Chondrocyte (in vitro differentiated cells): ENCODE results near the gene IFI30. TPM values are rescaled to one million over a fixed set of nuclear protein-coding genes. Genes with fewer than 3 reads are reported as not detected.

Source experiments
- DNase-seq: peaks from one replicate; pipeline ENCODE4 v3.0.0; 2021; ENCODE audit warnings: mixed read lengths, low spot score
- H3K27ac Mint-ChIP-seq: one replicate; pipeline ENCODE4 v1.8.0; 2021; ENCODE audit warnings: mild to moderate bottlenecking, moderate library complexity, mixed read lengths; ENCODE audit not compliant: unreplicated experiment
- H3K27me3 Mint-ChIP-seq: 2 replicates; pipeline ENCODE4 v1.8.0; 2021; ENCODE audit warnings: low read depth, mixed read lengths
- H3K36me3 Mint-ChIP-seq: 2 replicates; pipeline ENCODE4 v1.8.0; 2021; ENCODE audit warnings: low read depth, mixed read lengths
- H3K4me1 Mint-ChIP-seq: 2 replicates; pipeline ENCODE4 v1.8.0; 2021; ENCODE audit warnings: low read depth, mild to moderate bottlenecking, mixed read lengths
- H3K4me3 Mint-ChIP-seq: one replicate; pipeline ENCODE4 v1.8.0; 2021; ENCODE audit warnings: mild to moderate bottlenecking, moderate library complexity, mixed read lengths; ENCODE audit not compliant: unreplicated experiment
- H3K9me3 Mint-ChIP-seq: 2 replicates; pipeline ENCODE4 v1.8.0; 2021; ENCODE audit warnings: low read depth, mixed read lengths
- total RNA-seq: library from RNA; stranded (reverse); gene quantifications from 3 replicates; pipeline ENCODE4 v1.2.1, GENCODE V29; 2021
- TF ChIP-seq, protein P1 (sequence below): fragments of 200-600 bp; sonication (generic); IDR thresholded peaks from 2 replicates; pipeline ENCODE4 v1.5.0; 2021; ENCODE audit warnings: antibody characterized with exemption, mild to moderate bottlenecking, moderate library complexity

IFI30 gene
- total RNA-seq, 1 donor from 2014 or later, result 2.1 TPM

DNA sequence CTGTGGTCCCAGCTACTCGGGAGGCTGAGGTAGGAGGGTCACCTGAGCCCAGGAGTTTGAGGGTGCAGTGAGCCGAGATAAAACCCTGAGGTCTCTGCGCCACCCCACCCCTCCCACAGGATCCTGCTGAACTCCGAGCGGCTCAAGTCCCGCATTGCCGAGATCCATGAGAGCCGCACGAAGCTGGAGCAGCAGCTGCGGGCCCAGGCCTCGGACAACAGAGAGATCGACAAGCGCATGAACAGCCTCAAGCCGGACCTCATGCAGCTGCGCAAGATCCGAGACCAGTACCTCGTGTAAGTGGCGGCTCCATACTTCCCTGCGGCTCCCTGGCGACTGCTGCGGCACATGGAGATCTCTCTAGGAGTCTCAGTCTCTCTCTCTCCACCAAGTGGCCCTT, 6.6 kb upstream of the IFI30 start:
- no peaks in the 10 kb centered on the region for H3K9me3 Mint-ChIP-seq
- H3K36me3 Mint-ChIP-seq, result peaks cover 30% of the 10 kb centered on the region
- no peaks in the 10 kb centered on the region for H3K27me3 Mint-ChIP-seq

DNA sequence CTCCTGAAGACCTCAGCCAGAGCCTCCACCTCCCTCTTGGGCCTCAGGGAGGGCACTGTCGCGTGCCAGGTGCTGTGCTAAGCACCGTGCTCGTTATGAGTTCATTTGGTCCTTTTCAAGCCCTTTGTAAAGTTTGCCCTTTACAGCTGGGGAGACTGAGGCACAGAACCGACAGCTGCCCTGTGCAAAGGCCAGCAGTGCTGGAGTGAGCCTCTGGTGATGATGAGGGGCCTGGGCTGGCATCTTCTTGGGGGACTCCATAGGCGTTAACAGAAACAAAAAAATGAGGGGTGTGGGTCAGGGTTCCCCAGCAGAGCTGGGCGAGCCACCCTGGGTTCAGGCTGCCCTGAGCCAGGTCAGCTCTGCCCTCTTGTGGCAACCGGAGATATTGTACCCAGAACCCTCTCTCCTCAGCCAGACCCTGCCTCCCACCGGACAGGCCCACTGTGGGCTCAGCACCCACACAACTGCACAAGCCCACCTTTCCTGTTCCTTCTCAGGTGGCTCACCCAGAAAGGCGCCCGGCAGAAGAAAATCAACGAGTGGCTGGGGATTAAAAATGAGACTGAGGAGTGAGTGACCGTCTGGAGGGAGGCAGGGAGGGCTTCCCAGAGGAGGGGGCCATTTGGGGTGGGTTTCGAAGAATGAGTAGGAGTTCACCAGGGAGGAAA, 5.5 kb upstream of the IFI30 start:
- no peak overlapping the region for H3K27ac Mint-ChIP-seq
- H3K36me3 Mint-ChIP-seq, result peaks cover 28% of the 10 kb centered on the region
- no peak overlapping the region for H3K4me3 Mint-ChIP-seq
- H3K4me1 Mint-ChIP-seq, result no peaks in the 10 kb centered on the region
- H3K27me3 Mint-ChIP-seq, result no peaks in the 10 kb centered on the region
- no peak for DNase-seq
- no peaks in the 10 kb centered on the region for H3K9me3 Mint-ChIP-seq
- TF ChIP-seq, protein P1, sequence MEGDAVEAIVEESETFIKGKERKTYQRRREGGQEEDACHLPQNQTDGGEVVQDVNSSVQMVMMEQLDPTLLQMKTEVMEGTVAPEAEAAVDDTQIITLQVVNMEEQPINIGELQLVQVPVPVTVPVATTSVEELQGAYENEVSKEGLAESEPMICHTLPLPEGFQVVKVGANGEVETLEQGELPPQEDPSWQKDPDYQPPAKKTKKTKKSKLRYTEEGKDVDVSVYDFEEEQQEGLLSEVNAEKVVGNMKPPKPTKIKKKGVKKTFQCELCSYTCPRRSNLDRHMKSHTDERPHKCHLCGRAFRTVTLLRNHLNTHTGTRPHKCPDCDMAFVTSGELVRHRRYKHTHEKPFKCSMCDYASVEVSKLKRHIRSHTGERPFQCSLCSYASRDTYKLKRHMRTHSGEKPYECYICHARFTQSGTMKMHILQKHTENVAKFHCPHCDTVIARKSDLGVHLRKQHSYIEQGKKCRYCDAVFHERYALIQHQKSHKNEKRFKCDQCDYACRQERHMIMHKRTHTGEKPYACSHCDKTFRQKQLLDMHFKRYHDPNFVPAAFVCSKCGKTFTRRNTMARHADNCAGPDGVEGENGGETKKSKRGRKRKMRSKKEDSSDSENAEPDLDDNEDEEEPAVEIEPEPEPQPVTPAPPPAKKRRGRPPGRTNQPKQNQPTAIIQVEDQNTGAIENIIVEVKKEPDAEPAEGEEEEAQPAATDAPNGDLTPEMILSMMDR, result peak; percentile 84

More for the DNA sequence above, 6.6 kb upstream of the IFI30 start:
- no peak for DNase-seq
- Mint-ChIP-seq H3K27ac (no peak overlapping the region), H3K4me1 (no peaks in the 10 kb centered on the region), H3K4me3 (no peak overlapping the region)
- TF ChIP-seq, protein P1, result no peak

DNA sequence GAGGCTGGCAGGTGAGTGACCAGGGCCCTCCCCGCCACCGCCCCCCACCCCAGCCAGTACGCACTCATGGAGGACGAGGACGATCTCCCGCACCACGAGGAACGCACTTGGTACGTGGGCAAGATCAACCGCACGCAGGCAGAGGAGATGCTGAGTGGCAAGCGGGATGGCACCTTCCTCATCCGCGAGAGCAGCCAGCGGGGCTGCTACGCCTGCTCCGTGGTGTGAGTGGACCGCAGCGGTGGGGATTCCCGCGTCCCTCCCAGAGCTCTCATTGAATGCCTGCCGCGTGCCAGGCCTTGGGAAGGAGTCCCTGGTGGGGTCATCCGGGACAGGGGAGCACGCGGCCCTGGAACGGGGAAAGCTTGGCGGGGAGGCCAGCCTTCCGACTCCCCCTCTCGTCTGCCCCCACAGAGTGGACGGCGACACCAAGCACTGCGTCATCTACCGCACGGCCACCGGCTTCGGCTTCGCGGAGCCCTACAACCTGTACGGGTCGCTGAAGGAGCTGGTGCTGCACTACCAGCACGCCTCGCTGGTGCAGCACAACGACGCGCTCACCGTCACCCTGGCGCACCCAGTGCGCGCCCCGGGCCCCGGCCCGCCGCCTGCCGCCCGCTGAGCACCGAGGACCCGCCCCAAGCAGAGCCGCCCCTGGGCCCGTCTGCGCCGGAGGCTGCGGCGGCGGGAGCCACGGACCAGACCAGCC, 4.8 kb upstream of the IFI30 start:
- Mint-ChIP-seq H3K4me3 (no peak overlapping the region), H3K9me3 (no peaks in the 10 kb centered on the region), H3K27ac (no peak overlapping the region), H3K36me3 (peaks cover 26% of the 10 kb centered on the region), H3K27me3 (no peaks in the 10 kb centered on the region), H3K4me1 (peaks cover 4% of the 10 kb centered on the region)
- TF ChIP-seq, protein P1, result no peak
- DNase-seq, result no peak

DNA sequence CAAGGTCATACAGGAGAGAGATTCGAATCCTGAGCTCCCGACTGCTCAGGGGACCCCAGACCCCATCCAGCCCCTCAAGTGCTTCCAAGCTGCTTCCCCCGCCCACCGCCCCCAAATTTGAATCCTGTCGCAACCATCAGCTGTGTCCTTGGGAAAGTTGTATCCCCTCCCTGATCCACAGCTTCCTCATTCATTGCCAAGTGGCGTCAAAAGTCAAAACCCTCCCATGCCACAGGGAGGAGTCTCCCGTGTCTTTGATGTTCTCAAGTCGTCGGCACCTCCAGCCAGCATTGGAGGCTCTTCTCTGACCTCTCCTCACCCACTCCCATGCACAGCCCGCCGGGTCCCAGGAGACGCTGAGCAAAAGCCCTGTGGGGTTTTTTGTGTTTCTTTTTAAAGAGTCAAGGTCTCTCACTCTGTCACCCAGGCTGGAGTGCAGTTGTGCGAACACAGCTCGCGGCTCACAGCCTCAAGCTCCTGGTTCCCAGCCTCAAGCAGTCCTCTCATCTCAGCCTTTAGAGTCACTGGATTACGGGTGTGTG, 2.8 kb upstream of the IFI30 start:
- peak overlapping the region; percentile 49 for H3K27ac Mint-ChIP-seq
- no peaks in the 10 kb centered on the region for H3K9me3 Mint-ChIP-seq
- H3K36me3 Mint-ChIP-seq, result peaks cover 22% of the 10 kb centered on the region
- peaks cover 3% of the 10 kb centered on the region for H3K27me3 Mint-ChIP-seq
- TF ChIP-seq, protein P1, result no peak
- peaks cover 8% of the 10 kb centered on the region for H3K4me1 Mint-ChIP-seq
- no peak overlapping the region for H3K4me3 Mint-ChIP-seq
- no peak for DNase-seq

DNA sequence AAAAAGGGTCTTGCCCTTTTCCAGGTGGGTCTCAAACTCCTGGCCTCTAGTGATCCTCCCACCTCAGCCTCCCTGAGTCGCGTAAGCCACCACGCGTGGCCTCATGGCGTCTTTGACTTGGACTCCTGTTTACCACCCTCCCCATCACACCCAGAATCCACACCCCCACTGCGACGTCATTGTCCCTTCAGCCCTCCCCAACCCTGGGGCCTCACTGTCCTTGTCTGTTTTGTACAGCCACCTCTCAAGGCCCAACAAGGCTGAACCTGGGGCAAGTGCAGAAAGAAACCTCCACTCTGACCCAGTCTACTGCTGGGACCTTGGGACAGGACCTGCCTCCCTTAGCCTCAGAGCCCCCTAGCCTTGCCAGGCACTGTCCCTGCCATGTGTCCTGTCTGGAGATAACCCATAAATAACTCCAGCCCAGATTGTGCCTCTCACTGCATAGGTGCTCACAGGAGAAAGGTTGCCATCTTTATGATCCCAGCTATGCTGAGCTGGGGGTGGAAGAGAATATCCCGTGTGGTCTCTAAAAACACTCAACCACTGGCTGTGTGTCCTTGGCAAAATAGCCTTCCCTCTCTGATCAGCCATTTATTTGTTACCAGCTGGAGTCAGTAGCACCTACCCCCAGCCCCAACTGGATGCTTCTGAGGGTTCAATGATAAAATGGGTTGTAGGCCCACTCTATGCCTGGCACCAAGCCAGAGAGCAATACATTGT, 1.8 kb upstream of the IFI30 start:
- TF ChIP-seq, protein P1, result no peak
- no peaks in the 10 kb centered on the region for H3K9me3 Mint-ChIP-seq
- H3K36me3 Mint-ChIP-seq, result peaks cover 19% of the 10 kb centered on the region
- H3K4me1 Mint-ChIP-seq, result peaks cover 8% of the 10 kb centered on the region
- peaks cover 7% of the 10 kb centered on the region for H3K27me3 Mint-ChIP-seq
- no peak overlapping the region for H3K4me3 Mint-ChIP-seq
- DNase-seq, result no peak
- no peak overlapping the region for H3K27ac Mint-ChIP-seq
